ENCODE results near the gene DEXI.
A peak's percentile ranks its signal among the peaks of the same experiment; 100 is the strongest.
"Not testable (repeated sequence)": the region's sequence is repeated elsewhere in the genome, so short reads cannot be mapped to it uniquely, and the experiment has no call there.

DEXI gene

DNA sequence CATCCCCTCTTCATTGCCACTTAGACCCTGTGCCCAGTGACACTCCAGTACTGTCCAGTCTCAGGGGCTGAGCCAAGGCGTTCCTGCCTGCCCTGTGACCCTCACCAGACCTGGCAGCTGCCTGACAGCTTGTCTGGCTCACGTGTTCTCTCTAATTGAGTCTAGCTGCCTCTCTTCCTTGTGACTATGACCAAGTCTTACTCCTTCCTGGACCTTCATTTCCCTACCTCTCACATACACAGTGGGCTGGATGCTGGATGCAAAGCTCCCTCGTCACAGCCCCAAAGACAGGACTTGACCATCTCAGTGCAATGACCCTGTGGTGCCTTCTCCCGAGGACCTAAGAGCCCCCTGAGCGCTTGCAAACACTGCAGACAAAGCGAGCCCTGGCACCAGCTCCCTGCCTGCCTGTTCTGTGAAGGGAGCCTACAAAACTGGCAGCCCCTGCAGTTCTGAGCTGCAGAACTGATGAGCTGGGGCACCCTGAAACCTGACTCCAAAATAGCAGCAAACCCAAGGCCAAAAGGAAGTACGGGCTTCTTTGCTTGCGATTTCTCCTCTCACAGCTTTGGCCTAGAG lies 1.7 kb downstream of the DEXI start:
- no peak for DNase-seq

DNA sequence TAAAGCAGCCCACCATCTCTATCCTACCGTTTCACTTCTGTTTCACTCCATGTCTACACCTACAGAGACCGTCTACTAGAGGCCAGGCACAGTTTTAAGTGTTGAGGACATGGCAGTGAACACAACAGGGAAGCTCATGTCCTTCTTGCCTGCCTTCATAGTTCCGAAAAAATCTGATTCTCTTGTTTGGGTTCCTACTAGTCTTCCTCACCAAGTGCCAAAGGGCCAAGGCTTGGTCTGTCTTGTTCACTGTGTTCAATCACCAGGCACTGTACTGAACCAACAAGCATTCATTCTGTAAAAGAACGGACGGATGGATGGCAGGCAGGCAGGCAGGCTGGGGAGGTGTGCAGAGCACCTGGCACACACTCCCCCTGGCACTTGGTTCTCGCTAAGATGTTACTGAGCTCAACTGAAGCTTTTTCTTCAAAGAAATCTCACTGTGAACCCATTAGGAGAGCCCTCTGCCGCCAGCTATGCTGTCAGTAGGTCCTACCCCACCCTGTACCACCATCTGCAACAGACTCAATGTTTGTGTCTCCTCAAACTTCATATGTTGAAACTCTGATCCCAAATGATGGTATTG lies 2.5 kb downstream of the DEXI start:
- DNase-seq: no peak

DNA sequence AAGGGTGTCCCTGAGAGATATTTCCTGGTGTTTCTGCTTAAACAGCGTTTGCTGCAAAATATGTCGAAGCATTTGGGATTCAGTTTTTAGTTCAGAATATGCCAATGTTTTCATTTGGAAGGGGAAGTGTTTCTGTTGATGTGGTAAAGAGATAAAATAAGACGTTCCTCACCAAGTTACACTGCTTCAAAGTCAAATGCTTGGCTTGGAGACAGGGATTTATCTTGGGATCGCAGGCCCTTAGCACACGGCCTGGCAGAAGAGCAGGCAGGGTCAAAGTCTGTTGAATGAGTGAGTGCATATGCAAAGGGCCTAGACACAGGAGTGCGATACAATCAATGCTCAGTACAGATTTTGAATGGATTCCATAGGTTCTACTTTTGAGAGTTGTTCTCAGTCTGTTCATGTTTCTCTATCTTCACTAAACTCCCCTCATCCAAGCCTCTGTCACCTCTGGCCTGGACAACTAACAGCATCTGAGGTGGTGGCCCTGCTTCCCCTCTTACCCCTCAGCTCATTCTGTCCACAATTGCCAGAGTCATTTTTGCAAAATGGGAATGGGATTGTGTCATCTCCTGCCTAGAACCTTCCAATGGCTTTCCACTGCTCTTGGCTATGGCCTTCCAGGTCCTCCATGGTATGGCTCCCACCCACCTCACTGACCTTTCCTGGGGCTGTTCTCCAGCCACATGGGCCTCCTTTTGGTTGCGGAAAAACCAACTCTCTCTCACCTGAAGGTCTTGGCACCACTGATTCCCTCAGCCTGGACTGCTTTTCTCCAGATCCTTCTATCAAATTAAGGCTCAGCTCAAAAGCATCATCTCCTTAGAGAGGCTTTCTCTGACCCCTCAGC lies 3.2 kb downstream of the DEXI start:
- DNase-seq: peak; percentile 73

DNA sequence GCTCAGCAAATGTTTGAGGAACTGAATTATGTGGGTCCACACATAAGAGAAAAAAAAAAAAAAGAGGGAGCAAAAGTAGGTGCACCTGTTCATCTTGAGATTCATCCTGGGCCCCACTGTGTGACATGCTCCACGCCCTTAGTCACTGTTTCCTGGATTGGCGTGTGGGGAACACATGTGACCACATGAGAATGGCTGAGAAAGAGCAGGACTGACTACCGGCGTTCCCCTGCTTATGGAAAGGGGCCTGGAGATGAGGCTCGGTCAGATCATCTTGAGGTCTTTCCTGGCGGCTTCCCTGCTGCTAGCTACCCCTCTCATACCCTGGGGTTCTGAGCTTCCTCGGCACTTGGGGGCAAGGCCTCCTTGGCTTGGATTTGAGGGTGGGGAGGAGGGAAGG lies 3.9 kb downstream of the DEXI start:
- DNase-seq: peak; percentile 47

DNA sequence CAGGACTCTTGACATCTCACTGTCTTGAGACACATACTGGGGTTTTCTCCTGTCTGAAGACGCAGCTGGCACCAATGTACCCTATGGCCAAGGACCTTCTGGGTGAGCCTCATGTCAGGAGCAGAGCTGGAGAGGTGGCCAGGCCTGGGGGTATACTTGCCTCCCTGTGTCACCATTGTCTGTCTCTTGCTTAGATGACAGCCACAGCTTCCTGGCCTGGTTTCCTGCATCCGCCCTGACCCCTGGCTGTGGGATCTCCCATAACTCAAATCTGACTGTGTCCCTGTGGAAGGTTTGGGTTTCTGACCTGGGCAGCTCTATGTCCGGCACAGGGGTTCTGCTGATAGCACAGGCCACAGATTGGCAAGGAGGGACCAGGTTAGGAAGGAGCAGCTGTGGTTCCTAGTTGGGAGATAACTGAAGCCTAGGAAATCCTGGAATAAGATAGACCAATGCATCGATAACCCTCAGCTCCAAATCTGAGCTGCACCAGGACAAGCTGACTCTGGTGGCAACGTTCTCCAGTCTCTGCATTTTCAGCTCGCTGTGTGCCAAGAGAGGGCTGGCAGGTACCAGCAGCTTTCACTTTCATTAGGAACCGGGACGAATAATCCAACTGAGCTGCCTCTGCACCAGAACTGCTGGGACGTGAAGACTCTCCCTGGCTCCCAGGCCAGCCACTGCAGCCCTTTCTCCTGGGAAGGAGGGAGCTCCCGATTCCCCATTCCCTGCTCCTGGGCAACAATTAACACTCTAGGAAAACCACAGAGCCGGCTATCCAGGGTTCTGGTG lies 5.0 kb downstream of the DEXI start:
- no peak for DNase-seq

DNA sequence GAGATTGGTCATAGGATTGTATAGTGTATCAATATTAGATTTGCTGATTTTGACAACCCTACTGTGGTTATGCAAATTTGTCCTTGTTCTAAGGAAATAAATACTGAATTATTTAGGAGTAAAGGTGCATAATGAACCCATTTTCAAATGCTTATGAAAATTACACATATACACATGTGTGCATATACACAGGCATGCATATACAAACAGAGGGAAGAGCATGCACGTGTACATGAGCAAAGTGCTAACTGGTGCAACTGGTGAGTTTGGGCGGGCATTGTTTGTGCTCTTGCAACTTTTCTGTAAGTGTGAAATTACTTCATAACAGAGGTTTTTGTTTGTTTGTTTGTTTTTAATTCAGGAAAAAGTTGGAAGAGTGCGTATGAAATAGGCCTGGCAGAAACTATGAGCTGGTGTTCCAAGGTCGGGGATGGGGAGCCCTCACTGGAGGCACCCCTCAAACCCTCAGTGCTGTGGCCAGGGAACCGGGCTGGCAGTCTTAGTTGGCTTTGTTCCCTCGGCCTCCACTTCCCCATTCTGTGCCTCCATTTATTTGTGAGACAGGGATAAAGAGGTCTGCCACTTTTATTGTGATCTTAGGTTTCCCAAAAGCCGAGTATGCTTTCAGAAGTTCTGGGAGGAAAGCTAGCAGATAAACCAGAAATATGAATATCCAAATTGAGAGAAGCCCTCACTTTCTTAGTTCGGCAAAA lies 5.8 kb downstream of the DEXI start:
- DNase-seq: no peak

DNA sequence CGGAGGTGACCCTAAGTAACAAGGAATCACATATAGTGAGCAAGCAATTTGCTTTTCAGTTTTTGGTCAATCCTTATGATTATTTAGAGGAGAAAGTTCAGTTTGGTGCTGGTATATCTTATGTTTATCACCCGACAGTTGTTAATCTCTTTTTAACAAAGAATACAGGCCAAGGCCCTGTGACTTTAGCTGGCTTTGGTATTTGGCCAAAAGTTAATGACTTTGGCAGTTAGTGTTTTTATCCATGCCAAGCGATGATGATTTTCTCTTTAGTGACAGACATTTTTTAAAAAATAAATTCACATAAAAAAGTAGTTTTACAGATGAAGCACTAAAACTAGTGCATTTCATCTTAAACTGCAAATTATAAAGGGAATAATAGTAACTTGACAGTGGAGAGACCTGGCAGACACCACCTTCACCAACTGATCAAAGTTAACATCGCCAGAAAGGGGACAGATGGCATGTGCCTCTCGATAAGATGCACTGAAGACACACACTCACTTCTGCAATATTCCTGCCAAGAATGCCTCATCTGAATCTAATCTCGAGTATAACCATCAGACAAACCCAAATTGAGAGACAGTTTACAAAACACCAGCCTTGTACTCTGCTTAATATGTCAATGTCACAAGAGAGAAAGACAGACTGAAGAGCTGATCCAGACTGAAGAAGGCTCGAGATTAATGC lies 6.9 kb downstream of the DEXI start:
- DNase-seq: peak; percentile 90

DNA sequence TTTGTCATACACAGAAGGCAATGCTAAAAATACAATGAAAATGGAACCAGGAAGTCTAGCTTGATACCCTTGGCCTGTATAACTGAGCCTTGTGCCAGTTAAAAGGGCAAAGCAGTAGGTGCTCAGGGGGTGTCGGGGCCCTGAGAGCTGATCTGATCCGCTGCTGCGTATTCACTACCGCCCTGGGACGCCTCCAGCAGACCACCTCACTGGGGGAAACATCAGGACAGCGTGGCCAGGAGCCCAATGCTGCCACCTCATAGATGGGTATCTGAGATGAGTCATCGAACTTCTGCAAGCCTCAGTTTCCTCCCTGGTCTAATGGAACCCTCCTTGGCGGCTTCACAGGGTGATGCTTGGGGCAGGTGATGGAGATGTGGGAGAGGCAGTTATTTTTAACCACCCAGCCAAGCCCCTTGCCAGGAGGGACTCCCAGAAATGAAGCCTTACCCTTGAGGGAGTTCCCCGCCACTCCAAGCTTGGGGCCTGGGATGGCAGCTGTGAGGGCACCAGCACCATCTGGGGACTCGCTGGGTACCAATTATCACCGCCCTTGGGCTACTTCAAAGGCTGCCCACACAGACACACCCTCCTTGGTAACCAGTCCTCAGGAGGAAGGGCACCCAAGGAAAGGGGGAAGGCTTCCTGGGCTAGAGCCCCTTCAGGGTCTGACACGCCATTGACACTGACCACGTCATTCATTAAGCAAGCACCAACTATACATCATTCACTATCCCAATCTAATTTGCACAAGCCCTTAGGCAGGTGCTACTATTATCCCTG lies 7.8 kb downstream of the DEXI start:
- no peak for DNase-seq

DNA sequence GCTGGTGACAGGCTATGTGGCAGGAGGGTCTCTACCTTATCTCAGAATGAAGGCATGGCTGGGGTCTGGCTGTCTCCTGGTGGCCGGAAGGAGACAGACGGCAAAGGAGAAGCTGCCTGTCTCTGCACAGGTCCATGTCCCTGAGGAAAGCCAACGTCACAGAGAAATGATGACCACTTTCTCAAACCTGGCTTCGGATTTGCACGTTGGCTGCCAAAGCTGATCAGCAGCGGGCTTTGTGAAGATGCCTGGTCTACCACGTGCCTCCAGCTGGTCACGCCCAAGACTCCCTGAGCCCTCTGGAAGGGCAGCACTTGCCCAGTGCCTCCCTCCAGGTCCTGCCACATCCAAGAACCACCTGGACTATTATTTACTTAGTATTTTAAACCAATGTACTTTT lies 8.4 kb downstream of the DEXI start:
- DNase-seq: no peak

DNA sequence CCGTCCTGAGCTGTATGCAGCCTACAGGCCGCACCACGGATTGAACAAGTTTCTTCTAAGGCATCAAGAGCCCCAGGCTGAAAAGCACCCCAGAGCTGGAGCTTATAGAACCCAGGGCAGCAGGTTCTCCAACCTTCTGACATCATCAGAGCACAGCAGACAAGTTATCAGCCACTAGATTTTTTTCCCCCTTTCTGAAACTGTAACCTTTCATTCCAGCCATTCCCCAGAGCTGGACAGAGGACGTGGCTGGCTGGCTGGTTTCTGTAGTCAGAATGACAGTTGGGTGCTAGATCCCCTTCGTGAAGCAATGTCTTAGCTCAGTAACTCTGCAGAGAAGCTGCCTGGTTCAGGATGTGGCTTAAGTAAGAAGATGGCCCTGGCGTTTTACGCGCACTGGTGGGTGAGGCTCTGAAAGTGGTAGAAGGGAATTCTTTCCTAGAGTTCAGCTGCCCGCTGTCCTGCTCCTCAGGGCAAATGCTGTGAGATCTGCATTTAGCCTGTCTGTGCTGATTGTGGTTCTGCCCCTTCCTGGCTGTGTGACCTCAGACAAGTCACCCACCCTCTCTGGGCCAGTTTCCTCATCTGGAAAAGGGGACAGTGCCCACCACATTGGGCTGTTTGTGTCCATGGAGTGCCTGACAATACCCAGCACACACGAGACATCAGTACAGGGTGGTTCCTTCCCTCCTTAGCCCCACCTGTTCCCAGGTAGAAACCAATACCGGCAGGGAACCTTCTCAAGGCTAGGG lies 9.1 kb downstream of the DEXI start:
- DNase-seq: no peak

DNA sequence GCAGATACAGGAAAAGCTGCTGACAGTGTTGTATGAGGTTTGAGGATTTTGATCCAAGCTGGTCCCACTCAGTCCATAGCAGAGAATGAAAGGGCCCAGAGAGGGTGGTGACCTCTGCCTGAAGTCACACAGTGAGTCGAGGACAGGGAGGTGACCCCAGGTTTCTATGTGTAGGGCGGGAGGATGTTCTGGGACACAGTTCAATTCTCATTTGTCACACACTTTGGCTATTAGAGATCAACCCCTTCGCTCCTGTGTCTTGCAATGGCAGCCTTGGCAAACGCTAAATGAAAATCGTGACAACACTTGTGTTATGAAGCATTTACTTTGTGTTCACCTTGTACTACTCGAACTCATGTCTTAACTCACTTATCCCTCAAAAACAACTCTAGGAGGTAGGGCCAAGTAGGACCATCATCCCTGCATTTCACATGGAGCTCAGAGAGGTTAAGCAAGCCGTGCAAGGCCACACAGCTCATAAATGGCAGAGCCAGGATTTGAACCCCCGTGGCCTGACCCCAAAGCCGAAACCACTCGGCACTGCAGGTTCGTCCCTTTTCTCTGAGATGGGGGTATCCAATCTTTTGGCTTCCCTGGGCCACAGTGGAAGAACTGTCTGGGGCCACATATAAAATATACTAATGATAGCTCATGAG lies 10.2 kb downstream of the DEXI start:
- DNase-seq: no peak

DNA sequence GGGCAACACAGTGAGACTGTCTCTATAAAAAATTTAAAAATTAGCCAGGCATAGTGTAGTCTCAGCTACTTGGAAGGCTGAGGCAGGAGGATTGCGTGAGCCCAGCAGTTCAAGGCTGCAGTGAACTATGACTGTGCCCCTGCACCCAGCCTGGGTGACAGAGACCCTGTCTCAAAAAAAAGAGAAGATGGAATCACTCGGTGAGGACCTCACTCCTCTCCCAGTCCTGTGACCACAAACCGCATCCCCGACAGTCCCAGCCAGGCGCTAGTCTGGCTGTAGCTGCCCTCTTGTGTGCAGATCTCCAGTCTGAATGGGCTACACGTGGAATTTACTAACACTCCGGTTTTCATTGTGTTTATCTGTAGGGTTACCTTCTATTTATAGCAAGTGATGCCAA lies 11.1 kb downstream of the DEXI start:
- DNase-seq: no peak

DNA sequence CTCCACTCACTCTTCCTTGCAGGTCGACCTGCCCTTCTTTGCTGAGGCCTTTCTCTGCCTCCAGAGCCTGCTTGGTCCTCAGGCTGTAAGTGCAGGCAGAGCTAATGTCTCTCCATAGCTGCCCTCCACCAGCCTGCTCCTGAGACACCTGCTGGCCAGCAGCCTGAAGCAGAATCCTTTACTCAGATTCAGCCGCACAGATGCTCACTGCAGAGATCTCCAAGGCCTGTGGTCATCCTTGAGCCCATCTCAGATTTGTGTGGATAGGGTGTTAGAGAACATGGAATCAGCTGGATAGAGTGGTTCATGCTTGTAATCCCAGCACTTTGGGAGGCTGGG lies 11.5 kb downstream of the DEXI start:
- DNase-seq: no peak

DNA sequence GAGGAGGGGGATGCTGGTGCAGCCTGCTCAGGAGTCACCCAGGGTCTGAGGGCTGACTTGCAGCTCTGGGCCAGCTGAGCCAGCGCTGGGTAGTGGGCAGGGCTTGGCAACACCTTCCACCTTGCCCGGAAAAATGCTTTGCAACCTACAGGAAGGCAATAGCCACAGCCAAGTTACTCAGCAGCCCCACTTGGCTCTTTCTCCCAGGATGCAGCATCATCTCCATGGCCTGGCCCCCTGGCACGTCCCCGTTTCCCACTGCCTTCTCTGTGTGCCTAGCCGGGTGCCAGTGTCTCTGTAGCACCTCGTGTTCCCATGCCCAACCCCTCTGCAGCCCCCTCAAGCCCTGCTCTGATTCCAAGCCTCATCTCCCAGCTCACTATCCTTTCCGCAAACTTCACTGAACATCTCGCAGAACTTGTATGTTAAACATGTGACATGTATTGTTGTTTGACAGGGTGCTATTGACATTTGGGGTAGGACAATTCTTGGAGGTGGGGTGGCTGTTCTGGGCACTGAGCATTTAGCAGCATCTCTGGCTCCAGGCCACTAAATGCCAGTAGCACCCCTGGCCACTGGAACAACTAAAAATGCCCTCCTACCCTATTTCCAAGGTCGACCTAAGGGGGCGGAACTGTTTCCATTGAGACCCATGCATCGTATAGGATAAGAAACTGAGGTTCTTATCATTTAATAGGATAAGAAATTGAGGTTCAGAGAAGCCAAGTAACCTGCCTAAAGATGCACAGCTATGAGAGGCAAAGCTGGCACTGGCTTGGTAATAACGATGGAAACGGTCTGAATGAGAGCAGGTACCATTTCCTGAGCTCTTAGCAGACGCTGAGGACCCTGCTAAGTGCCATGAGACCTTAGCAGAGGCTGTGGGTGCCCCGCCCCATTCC lies 12.2 kb downstream of the DEXI start:
- DNase-seq: no peak

DNA sequence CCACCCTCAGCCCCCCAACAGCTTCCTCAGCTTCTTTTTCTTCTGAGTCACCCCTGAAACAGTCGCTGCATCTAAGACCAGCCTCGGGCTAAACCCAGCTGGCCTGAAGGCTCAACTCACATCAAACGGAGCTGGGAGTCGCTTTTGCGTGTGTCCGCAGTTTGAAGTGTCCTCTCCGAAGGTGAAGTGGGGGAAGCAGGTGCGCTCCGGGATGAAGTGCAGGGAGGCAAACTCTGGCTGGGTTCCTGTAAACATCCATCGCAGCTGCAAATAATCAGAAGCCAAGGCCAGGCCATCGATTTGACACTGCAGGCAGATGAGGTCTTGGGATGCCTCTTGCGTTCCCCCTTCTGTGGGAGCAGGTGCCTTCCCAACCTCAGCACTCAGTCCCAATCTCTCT lies 13.2 kb downstream of the DEXI start:
- DNase-seq: not testable (repeated sequence)

DNA sequence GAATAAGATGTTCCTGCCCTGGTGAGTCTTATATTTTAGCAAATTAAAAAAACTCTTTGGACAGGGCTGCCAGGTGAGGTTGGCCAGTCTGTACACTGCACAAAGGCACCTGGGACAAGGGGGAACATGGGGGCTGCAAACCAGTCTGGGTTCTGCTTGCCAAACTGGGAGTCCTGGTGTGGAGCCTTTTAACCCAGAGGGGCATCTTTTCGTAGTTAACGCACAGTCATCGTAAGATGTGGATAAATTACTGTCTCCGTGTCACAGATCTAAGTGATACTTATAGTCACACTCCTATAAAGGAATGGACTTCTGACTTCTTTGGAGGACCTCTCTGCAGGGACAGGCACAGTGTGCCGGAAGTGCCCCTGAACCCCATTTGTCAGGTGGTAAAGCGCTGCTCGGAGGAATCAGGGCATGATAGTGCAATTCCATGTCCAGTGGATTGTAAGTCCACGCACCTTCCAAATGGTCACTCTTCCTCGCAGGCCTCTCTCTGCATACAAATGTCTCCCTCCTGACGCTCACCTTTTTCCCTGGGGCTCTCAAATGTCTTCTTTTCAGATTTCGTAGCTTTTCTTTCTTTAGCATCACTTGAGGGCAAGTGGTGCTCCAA lies 14.7 kb downstream of the DEXI start:
- DNase-seq: no peak

DNA sequence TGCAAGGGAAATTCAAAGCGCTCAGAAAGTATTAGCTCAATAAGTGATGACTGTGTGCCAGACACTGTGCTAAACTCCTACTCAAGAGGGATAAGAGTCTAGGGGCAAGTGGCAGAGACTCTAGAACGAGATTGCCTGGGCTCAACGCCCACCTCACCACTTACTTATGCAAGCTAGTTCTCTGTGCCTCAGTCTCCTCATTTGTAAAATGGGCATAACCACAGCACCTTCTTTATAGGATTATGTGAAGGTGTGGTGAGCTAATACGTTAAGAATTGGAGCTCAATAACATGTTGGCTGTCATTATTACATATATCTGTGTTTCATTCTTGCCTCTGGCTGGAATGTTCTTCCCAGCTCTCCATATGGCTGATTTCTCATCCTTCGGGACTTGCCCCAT lies 15.4 kb downstream of the DEXI start:
- no peak for DNase-seq

DNA sequence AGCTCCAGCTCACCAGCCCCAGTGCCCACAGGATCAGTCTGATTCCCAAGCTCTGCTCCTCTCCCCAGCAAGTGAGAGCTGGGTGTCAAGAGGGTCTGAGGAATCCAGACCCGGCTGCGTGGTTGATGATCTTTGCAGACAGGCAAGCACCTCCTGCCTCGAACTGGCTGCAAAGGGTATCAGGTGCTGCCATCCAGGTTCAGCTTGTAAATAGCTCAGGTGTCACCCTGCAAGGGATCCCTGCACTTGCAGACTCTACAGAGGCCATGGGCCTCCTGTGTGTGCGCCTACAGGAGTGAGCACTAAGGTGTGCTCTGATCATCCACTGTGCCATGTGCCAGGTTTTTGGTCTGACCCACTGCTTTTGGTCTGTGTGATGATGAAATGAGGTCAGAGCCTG lies 16.2 kb downstream of the DEXI start:
- no peak for DNase-seq

DNA sequence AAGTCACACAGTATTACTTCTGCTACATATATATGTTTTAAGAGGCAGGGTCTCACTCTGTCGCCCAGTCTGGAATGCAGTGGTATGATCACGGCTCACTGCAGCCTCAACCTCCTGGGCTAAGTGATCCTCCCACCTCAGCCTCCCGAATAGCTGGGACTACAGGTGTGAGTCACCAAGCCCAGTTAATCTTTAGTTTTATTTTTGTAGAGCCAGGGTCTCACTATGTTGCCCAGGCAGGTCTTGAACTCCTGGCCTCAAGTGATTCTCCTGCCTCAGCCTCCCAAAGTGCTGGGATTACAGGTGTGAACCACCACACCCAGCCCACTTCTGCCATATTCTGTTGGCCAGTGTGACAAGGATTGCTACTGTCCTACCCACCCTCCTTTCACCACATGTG lies 17.0 kb downstream of the DEXI start:
- not testable (repeated sequence) for DNase-seq

Measured in hematopoietic multipotent progenitor cell treated with erythropoietin and hydrocortisone succinate and interleukin-3 and kit ligand, for 6 days (in vitro differentiated cells).